Adrenal gland (tissue), 5 donors: ENCODE measurements around the gene DCTD.

ENCODE experiments used
- CTCF ChIP-seq, 6 experiments: fragments of 450-650 bp in 4 of 6; fragments of 200-600 bp in 2 of 6; sonication (generic) in 1 of 6; IDR thresholded peaks; 1 replicate in 5 of 6; 2 replicates in 1 of 6; pipeline versions ENCODE4 v1.5.1 to v1.8.0; 2016 to 2021; ENCODE audit warnings: antibody characterized with exemption in 6 of 6, mild to moderate bottlenecking in 2 of 6, moderate library complexity in 1 of 6
- POLR2A ChIP-seq, 2 donors: fragments of 450-650 bp; IDR thresholded peaks; one replicate each; pipeline ENCODE4 v1.6.1; 2017; ENCODE audit warnings: antibody characterized with exemption in 2 of 2, mild to moderate bottlenecking in 2 of 2, moderate library complexity in 1 of 2
- donor health status: DM: no; HTN: no; CAD: no.

- TF ChIP-seq POLR2A (IDR thresholded peaks at IDR 0.05) (no peak), CTCF (IDR thresholded peaks at IDR 0.05) (no peak)
These were observed 42.9 kb downstream of the DCTD start for GRCh38 chr4:182874304-182874751.
